HCT116 (cell line): Measurements from ENCODE around the gene C2CD2. TPM values are rescaled to one million over a fixed set of nuclear protein-coding genes. Genes with fewer than 3 reads are reported as not detected.

Source experiments
- ATAC-seq: fragments of 200-7000 bp; cut with Tn5 transposase; 2 replicates; pipeline ENCODE4 v1.9.1; 2020; ENCODE audit warnings: mild to moderate bottlenecking, moderate library complexity
- BruUV-seq: library from RNA; stranded (reverse); fragments of 400-500 nt; replicated peaks from 2 replicates; lab custom pipeline; 2021; lab: Mats Ljungman, UMichigan
- CTCF ChIA-PET: fragments of 300-600 bp; sonication (Branson Sonifier 250); formaldehyde crosslinking; loops from one replicate; lab custom pipeline; 2021; ENCODE audit warnings: antibody characterized with exemption; lab: Charles Lee
- POLR2A ChIA-PET: fragments of 300-600, 350-600 bp; sonication (Branson Sonifier 250); formaldehyde crosslinking; loops from one replicate; lab custom pipeline; 2021; ENCODE audit warnings: antibody characterized with exemption; lab: Charles Lee
- RAD21 ChIA-PET, 2 experiments: fragments of 300-600 bp; sonication (Branson Sonifier 250); formaldehyde crosslinking; loops; one replicate each; lab custom pipeline; 2023; ENCODE audit warnings: low total read pairs in 2 of 2; ENCODE audit not compliant: uncharacterized antibody in 2 of 2, unreplicated experiment in 2 of 2, low non-redundant PET in 1 of 2; lab: Charles Lee
- DNase-seq: peaks from one replicate; pipeline ENCODE4 v3.0.0-alpha.2; 2010; ENCODE audit warnings: low read depth, low spot score
- H2AFZ ChIP-seq: fragments of 200-600 bp; shearing (Covaris generic), sonication (generic); 2 replicates; pipeline ENCODE4 v1.6.1; 2017; ENCODE audit warnings: low read depth, mixed run types, mixed read lengths, antibody characterized with exemption, low read length; ENCODE audit not compliant: poor library complexity, severe bottlenecking
- H3K27ac ChIP-seq: 2 replicates; pipeline ENCODE4 v1.5.1; 2012; ENCODE audit warnings: low read depth, low read length
- H3K27me3 ChIP-seq: fragments of 200-600 bp; sonication (generic); 2 replicates; pipeline ENCODE4 v1.6.1; 2016; ENCODE audit warnings: mixed run types, low read length, mixed read lengths; ENCODE audit not compliant: insufficient read depth
- H3K36me3 ChIP-seq, 2 experiments: fragments of 200-500 bp in 1 of 2; fragments of 200-600 bp in 1 of 2; sonication (Bioruptor generic) in 1 of 2; sonication (generic) in 1 of 2; 2 replicates each; pipeline versions ENCODE4 v1.5.1 to v1.6.1; 2014 to 2016; ENCODE audit warnings: low read length in 2 of 2, inconsistent platforms in 1 of 2, mixed read lengths in 1 of 2, mixed run types in 1 of 2; ENCODE audit not compliant: insufficient read depth in 2 of 2, control insufficient read depth in 1 of 2
- H3K4me1 ChIP-seq, 2 experiments: fragments of 200-600 bp in 1 of 2; sonication (generic) in 1 of 2; 2 replicates each; pipeline versions ENCODE4 v1.5.1 to v1.6.1; 2012 to 2017; ENCODE audit warnings: low read length in 2 of 2, inconsistent platforms in 1 of 2, mild to moderate bottlenecking in 1 of 2, mixed read lengths in 1 of 2, mixed run types in 1 of 2, moderate library complexity in 1 of 2; ENCODE audit not compliant: insufficient read depth in 2 of 2, control insufficient read depth in 1 of 2
- H3K4me2 ChIP-seq: fragments of 200-600 bp; sonication (generic); 2 replicates; pipeline ENCODE4 v1.6.1; 2017; ENCODE audit warnings: mixed run types, low read length, mixed read lengths
- H3K4me3 ChIP-seq, 2 experiments: fragments of 200-600 bp in 1 of 2; sonication (generic) in 1 of 2; replicated peaks in 1 of 2; 2 replicates each; pipeline ENCODE4 v1.5.1; 2011 to 2016; ENCODE audit warnings: low read length in 2 of 2, control low read depth in 1 of 2, low read depth in 1 of 2, mild to moderate bottlenecking in 1 of 2, mixed read lengths in 1 of 2, mixed run types in 1 of 2
- H3K79me2 ChIP-seq: fragments of 200-600 bp; sonication (generic); 2 replicates; pipeline ENCODE4 v1.6.1; 2017; ENCODE audit warnings: mild to moderate bottlenecking, mixed run types, low read length, moderate library complexity, mixed read lengths; ENCODE audit not compliant: insufficient read depth
- H3K9ac ChIP-seq: fragments of 200-600 bp; sonication (generic); 2 replicates; pipeline ENCODE4 v1.6.1; 2016; ENCODE audit warnings: low read length, mixed read lengths
- H3K9me2 ChIP-seq: fragments of 200-600 bp; sonication (generic), shearing (Covaris generic); 2 replicates; pipeline ENCODE4 v1.6.1; 2017; ENCODE audit warnings: mixed run types, mild to moderate bottlenecking, moderate library complexity; ENCODE audit not compliant: insufficient read depth
- H3K9me3 ChIP-seq, 2 experiments: fragments of 200-500 bp in 1 of 2; fragments of 200-600 bp in 1 of 2; sonication (Bioruptor generic) in 1 of 2; sonication (generic) in 1 of 2; 2 replicates each; pipeline ENCODE4 v1.6.1; 2014 to 2017; ENCODE audit warnings: low read length in 2 of 2, mixed read lengths in 2 of 2, inconsistent platforms in 1 of 2, low read depth in 1 of 2, mild to moderate bottlenecking in 1 of 2, mixed run types in 1 of 2, moderate library complexity in 1 of 2; ENCODE audit not compliant: control insufficient read depth in 1 of 2, insufficient read depth in 1 of 2
- H4K20me1 ChIP-seq: fragments of 200-600 bp; sonication (generic), shearing (Covaris generic); 2 replicates; pipeline ENCODE4 v1.6.1; 2017; ENCODE audit warnings: mixed run types, mild to moderate bottlenecking, moderate library complexity; ENCODE audit not compliant: insufficient read depth
- CEBPB ChIP-seq: IDR thresholded peaks from 2 replicates; pipeline ENCODE4 v1.6.1; 2012; ENCODE audit warnings: low read depth
- MAX ChIP-seq: IDR thresholded peaks from 2 replicates; pipeline ENCODE4 v1.6.1; 2012
- POLR2AphosphoS5 ChIP-seq: IDR thresholded peaks from 2 replicates; pipeline ENCODE4 v1.6.1; 2011; ENCODE audit warnings: mild to moderate bottlenecking, low read depth, low read length, moderate library complexity
- REST ChIP-seq: IDR thresholded peaks from 2 replicates; pipeline ENCODE4 v1.6.1; 2012; ENCODE audit warnings: low read depth
- TCF7L2 ChIP-seq: IDR thresholded peaks from 2 replicates; pipeline ENCODE4 v1.7.0; 2011; ENCODE audit warnings: borderline replicate concordance, inconsistent platforms; ENCODE audit not compliant: insufficient read depth, insufficient read length; ENCODE audit errors: extremely low read depth
- intact Hi-C: fragments of 100-400 bp; cut with micrococcal nuclease; formaldehyde crosslinking; loops from 2 replicates; pipeline ENCODE4 v1.10.0; 2022
- total RNA-seq: library from RNA; stranded (reverse); gene quantifications from one replicate; pipeline ENCODE4 v1.2.1, GENCODE V29; 2021; ENCODE audit not compliant: unreplicated experiment
- TF ChIP-seq, protein P1 (sequence below): IDR thresholded peaks from 2 replicates; pipeline ENCODE4 v1.6.1; 2012

Gene C2CD2
- total RNA-seq, 1 experiment from 2014 or later, result 22.0 TPM

- Histone ChIP-seq H4K20me1 (no peaks in the 10 kb centered on the region; the same call in 1 of the 2 replicates), H3K79me2 (no peaks in the 10 kb centered on the region), H3K4me2 (no peak overlapping the region), H3K36me3 (peaks cover 9 to 13% of the 10 kb centered on the region in 2 experiments; a peak in 3 of 4 replicates), H3K27ac (no peak overlapping the region), H2AFZ (no peak overlapping the region), H3K9ac (no peak overlapping the region), H3K9me3 (no peaks in the 10 kb centered on the region), H3K4me3 (no peak overlapping the region), H3K4me1 (no peaks in the 10 kb centered on the region), H3K27me3 (no peaks in the 10 kb centered on the region), H3K9me2 (no peaks in the 10 kb centered on the region)
- TF ChIP-seq, protein P1, sequence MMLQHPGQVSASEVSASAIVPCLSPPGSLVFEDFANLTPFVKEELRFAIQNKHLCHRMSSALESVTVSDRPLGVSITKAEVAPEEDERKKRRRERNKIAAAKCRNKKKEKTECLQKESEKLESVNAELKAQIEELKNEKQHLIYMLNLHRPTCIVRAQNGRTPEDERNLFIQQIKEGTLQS, result no peak
- TF ChIP-seq REST (no peak), TCF7L2 (no peak), POLR2AphosphoS5 (no peak), CEBPB (no peak), MAX (no peak)
- ChIA-PET POLR2A (no interaction called here), RAD21 (no interaction called here), CTCF (no interaction called here)
- DNase-seq, result no peak
- no peak for ATAC-seq
- BruUV-seq, result no TSS peak
- intact Hi-C loops, result no loop called here
These were observed 46.1 kb downstream of the C2CD2 start for GRCh38 chr21:41907496-41908258.
